ENCODE results near the gene NEIL1.
"Not testable (repeated sequence)": the region's sequence is repeated elsewhere in the genome, so short reads cannot be mapped to it uniquely, and the experiment has no call there.

The NEIL1 gene

GRCh38 chr15:75346796-75347221 lies at the start of gene NEIL1:
NEIL1 (plus strand) TSS chr15:75347039; CDS start chr15:75348906, 1,867 bp downstream.
- DNase-seq: no peak

GRCh38 chr15:75298541-75299310 lies 48.1 kb upstream of the NEIL1 start:
- not testable (repeated sequence) for DNase-seq

- DNase-seq: not testable (repeated sequence)
Measured at GRCh38 chr15:75299311-75299688, 47.5 kb upstream of the NEIL1 start.

GRCh38 chr15:75300026-75300425 lies 46.8 kb upstream of the NEIL1 start:
- not testable (repeated sequence) for DNase-seq

GRCh38 chr15:75302318-75302717 lies 44.5 kb upstream of the NEIL1 start:
- DNase-seq: no peak

GRCh38 chr15:75302753-75303152 lies 44.1 kb upstream of the NEIL1 start:
- DNase-seq: not testable (repeated sequence)

- no peak for DNase-seq
Measured at GRCh38 chr15:75306188-75306587, 40.7 kb upstream of the NEIL1 start.

GRCh38 chr15:75307778-75308390 lies 39.0 kb upstream of the NEIL1 start:
- no peak for DNase-seq

- no peak for DNase-seq
Measured at GRCh38 chr15:75309711-75310110, 37.1 kb upstream of the NEIL1 start.

- DNase-seq: not testable (repeated sequence)
Measured at GRCh38 chr15:75312548-75312947, 34.3 kb upstream of the NEIL1 start.

- DNase-seq: no peak
Measured at GRCh38 chr15:75313116-75313845, 33.6 kb upstream of the NEIL1 start.

- no peak for DNase-seq
Measured at GRCh38 chr15:75314552-75315290, 32.1 kb upstream of the NEIL1 start.

- not testable (repeated sequence) for DNase-seq
Measured at GRCh38 chr15:75319231-75319897, 27.5 kb upstream of the NEIL1 start.

- DNase-seq: no peak
Measured at GRCh38 chr15:75321711-75322110, 25.1 kb upstream of the NEIL1 start.

GRCh38 chr15:75325922-75326321 lies 20.9 kb upstream of the NEIL1 start:
- DNase-seq: no peak

- DNase-seq: no peak
Measured at GRCh38 chr15:75327005-75327404, 19.8 kb upstream of the NEIL1 start.

GRCh38 chr15:75327491-75327890 lies 19.3 kb upstream of the NEIL1 start:
- no peak for DNase-seq

GRCh38 chr15:75328493-75329314 lies 18.1 kb upstream of the NEIL1 start:
- no peak for DNase-seq

GRCh38 chr15:75329571-75329970 lies 17.3 kb upstream of the NEIL1 start:
- no peak for DNase-seq

- not testable (repeated sequence) for DNase-seq
Measured at GRCh38 chr15:75332093-75332492, 14.7 kb upstream of the NEIL1 start.

- DNase-seq: not testable (repeated sequence)
Measured at GRCh38 chr15:75333654-75334419, 13.0 kb upstream of the NEIL1 start.
